NCI-H524 treated with DMSO at 0.1 percent for 48 hours (cell line): Measurements from ENCODE around the gene ADK.
"Not testable (repeated sequence)": the region's sequence is repeated elsewhere in the genome, so short reads cannot be mapped to it uniquely, and the experiment has no call there.

Experiments
- DNase-seq: peaks from one replicate; lab custom pipeline; 2025; lab: John Stamatoyannopoulos, UW

ADK gene

DNA sequence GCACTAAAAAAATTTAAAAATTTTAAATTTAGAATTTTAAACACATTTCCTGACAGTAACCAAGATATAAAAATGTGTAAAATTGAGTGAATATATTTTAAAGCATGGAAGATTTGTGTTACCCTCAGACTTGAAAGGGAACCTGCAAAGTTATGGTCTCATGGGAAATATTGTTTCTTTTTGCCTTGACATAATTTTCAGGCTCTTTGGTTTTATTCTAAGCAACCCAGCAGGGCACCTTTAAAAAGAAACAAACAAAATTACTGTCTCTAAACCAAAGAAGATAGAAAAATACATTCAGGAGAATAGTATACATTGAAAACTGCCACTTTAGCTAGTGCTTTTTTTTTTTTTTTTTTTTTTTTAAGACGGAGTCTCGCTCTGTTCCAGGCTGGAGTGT lies 87.5 kb downstream of the ADK start:
- DNase-seq, result no peak

- DNase-seq, result no peak
These were observed 92.0 kb downstream of the ADK start for GRCh38 chr10:74243067-74243466.

GRCh38 chr10:74244097-74244685 lies 93.2 kb downstream of the ADK start:
- DNase-seq, result no peak

DNA sequence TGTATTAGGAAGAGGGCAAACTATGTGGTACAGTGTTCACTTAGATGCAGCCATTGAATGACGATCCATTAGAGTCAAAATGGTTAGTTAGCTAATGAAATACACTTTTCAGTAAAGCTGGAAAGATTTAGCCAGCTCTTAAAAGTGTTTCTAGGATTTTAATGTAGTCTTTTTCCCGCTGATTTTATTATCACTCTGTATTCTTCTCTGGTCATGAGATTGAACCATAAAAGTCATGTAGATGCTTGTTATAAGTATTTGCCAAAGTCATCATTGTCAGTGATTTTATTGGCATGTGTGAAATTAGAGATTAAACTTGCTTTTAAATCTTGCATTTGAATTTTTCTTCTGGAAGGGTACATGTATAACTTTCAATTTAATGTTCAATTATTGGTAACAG lies 93.8 kb downstream of the ADK start:
- DNase-seq, result no peak

GRCh38 chr10:74246495-74246894 lies 95.5 kb downstream of the ADK start:
- DNase-seq, result no peak

DNA sequence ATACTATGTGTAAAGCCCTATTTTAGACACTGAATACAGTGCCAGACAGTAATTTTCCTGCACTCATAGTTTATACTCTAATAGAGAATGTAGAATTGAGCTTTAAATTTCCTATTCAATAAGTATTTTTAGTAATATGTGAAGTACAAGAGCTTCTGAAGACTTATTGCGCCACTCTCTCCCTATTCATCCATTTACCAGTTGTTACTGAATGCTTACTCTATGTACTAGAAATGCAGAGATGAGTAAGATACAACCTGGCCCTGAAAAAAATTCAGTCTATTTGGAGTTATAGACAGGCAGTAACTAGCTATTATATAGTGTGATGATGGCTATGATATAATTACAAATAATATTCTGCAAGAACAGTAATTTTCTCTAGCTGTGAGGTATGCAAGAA lies 98.8 kb downstream of the ADK start:
- DNase-seq, result no peak

DNA sequence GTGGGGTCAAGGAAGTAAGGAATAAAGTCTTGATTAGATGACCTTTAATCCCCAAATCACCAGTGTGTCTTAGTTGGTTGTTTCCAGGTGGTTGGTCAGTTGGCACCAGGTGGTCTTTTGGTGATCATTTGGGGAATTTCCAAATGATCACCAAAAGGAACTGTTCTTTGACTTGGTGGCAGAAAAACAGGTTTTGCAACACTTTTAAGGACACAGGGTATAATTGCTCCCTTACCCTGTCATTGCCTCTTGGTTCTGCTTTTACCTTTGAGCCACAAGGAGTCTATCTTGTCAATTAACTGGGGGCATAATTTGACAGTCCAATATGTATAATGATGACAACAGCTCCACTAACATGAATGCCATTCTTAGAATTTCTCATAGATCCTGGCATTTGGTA lies 104.2 kb downstream of the ADK start:
- no peak for DNase-seq

DNA sequence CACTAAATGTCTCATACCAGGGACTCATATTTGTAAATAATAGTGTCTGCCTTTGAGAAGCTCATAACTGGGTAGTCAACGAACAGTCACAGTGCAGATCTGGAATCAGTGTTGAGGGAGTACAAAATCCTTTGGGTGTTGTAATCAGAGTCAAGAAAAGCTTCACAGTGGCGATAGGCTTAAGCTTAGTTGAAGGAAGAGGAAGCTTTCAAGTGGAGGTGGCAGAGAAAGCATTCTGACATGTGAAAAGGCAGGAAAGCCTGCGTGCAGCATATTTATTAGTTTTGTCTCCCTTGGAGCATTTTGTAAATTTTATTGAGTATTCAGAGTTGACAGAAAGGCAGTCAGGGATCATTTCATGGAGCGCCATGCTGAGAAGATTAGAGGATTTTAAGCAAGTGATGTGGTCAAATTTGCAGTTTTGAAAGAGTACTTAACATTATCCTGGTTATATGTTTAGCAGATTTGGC lies 104.9 kb downstream of the ADK start:
- no peak for DNase-seq

DNA sequence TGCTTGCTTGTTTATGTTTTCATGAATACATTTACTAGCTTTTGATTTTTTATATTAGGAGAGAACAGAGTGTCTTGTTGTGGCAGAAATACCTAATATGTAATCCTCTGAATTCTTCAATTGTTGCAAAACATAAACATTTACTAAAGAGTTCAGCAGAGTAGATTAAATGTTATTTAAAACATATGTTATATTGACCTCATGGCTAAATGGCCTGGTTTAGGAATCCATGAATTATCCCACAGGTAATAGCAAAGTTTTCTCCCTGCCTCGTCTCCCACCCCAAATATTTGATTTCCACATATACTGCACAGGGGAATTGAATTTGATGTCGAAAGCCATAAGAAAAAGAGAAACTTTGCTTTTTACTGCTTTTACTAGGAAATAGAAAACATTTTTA lies 111.8 kb downstream of the ADK start:
- no peak for DNase-seq

- no peak for DNase-seq
These were observed 113.0 kb downstream of the ADK start for GRCh38 chr10:74263996-74264395.

GRCh38 chr10:74272288-74272687 lies 121.3 kb downstream of the ADK start:
- DNase-seq, result no peak

- no peak for DNase-seq
These were observed 124.8 kb downstream of the ADK start for GRCh38 chr10:74275755-74276290.

GRCh38 chr10:74276416-74276815 lies 125.4 kb downstream of the ADK start:
- no peak for DNase-seq

DNA sequence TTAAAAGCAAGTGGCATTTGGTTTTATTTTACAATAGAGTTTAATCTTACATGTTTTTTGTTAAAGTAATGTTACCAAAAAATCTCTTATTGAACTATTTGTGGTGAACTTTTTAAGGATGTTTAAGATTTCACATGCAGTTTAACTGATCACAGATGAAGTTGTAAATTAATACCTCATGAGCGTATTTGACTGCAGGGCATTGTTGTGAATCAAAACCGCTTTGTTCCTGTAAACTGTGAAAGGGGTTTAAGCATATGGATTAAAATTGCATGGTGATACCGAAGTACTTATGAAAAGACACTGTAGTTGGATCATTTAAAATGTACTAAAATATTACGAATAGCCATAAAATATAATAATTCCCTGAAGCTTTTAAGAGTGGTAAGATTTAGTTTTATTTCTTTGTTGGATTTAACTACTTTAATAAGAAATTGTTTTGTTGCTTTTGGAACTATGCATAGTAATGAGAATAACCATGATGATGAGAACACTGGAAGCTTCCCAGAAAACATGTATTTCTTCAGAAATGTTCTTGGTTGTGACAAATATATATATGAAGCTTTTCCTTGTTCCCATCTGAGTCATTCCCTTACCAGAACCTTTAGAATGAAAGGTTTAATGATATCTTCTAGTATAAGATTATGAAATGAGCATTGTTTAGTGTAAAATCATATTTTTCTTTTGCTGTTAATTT lies 131.3 kb downstream of the ADK start:
- DNase-seq, result no peak

- DNase-seq, result no peak
These were observed 131.8 kb downstream of the ADK start for GRCh38 chr10:74282848-74283210.

- DNase-seq, result no peak
These were observed 138.2 kb downstream of the ADK start for GRCh38 chr10:74289188-74289587.

DNA sequence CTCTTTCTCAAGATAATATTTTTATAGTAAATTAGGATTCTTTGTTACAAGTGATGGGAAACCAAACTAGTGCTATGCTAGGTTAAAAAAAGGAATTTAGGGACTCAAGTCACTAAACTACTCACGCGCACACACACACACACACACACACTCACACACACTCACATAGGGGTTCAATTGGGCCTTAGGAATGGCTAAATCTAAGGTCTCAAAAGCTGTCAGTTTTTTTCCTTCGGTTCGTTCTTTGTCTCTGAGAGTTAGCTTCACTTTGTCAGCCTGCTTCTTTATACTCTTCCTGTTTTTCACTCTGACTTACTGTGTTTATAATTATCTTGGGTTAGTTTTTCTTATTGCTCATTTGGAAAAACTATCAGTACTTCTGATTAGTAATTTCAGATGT lies 138.9 kb downstream of the ADK start:
- no peak for DNase-seq

DNA sequence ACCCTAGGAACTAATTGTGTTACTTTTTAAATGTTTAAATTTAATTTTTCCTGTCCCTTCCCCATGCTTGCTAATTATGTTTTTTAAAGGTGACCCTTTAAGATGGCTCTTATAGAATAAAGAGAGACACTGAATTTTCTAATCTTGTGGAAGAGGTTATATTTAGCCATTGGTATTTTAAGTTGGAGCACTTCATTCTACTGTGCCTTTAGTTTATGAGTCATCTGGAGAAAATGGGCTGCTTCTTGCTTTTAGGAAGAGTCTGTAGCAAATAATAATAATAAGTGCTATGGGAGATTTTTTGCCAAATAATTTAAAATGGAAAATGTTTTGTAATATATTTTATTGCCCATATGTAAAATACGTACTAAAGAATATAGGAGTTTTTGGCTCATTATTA lies 139.7 kb downstream of the ADK start:
- no peak for DNase-seq

DNA sequence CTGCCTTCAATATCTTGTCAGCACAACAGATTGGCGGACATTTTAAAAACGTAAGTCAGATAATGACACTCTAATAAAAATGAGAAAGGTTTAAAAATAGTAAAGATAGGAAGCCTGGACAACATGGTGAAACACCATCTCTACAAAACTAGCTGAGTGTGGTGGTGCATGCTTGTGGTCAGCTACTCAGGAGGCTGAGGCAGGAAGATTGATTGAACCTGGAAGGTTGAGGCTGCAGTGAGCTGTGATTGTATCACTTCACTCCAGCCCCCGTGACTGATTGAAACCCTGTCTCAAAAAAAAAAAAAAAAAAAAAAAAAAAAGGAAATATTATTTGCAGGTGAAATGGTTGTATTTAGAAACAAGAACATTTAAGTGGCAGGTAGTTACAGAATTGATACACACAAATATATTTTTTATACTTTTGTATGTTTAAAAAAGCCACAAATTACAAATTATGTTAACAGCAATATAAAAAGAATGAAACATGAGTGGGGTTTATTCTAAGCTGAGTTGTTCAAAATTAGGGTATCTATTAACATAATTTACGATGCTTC lies 141.9 kb downstream of the ADK start:
- no peak for DNase-seq

GRCh38 chr10:74293686-74294371 lies 142.8 kb downstream of the ADK start:
- no peak for DNase-seq

DNA sequence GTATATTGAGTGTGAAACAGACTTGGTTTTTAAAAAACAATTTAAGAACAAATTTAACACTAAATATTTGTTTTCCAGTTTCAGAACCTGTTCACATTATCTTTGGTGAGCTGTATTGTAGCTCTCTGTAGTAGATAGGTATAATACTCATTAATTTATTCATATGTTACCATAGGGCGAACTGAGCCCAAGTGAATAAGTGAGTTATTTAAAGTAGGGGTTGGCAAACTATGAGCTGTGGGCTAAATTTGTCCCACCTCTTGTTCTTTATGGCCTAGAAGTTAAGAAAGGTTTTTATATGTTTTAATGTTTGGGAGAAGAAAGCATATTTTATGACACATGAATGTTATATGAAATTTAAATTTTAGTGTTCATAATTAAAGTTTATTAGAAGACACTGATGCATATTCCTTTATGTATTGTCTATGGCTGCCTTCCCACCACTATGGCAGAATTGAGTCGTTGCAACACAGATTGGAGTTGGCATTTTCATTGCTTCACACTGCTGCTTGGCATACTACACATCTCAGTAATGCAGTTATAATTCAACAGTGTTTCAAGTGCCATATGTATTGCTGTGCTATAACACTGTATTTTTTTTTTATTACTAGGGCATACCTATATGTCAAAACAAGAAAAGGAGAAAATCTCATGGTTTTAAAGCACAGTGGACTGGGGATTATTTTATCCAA lies 146.5 kb downstream of the ADK start:
- DNase-seq, result no peak

GRCh38 chr10:74300074-74300621 lies 149.1 kb downstream of the ADK start:
- DNase-seq, result not testable (repeated sequence)
